Activated CD4-positive, alpha-beta T cell treated with anti-CD3 and anti-CD28 coated beads for 36 hours (primary cell): ENCODE data around the gene PINLYP. TPM values are rescaled to one million over a fixed set of nuclear protein-coding genes. Genes with fewer than 3 reads are reported as not detected.

Experiments
- ATAC-seq: fragments of 200-7000 bp; cut with Tn5 transposase; one replicate; pipeline ENCODE4 v1.10.0; 2021; ENCODE audit warnings: mild to moderate bottlenecking, moderate library complexity
- CTCF ChIA-PET: fragments of 350-600 bp; sonication (Branson Sonifier 250); formaldehyde crosslinking; loops from one replicate; lab custom pipeline; 2021; ENCODE audit warnings: antibody characterized with exemption; lab: Charles Lee
- POLR2A ChIA-PET: fragments of 350-600 bp; sonication (Branson Sonifier 250); formaldehyde crosslinking; loops from one replicate; lab custom pipeline; 2021; ENCODE audit warnings: antibody characterized with exemption, inconsistent platforms; lab: Charles Lee
- DNase-seq: peaks from one replicate; pipeline ENCODE4 v3.0.0-alpha.2; 2020
- H3K27ac Mint-ChIP-seq: one replicate; pipeline ENCODE4 v1.8.0; 2021; ENCODE audit warnings: mixed read lengths
- H3K27me3 Mint-ChIP-seq: one replicate; pipeline ENCODE4 v1.8.0; 2021; ENCODE audit warnings: mixed read lengths
- H3K36me3 Mint-ChIP-seq: one replicate; pipeline ENCODE4 v1.8.0; 2021; ENCODE audit warnings: low read depth, mixed read lengths
- H3K4me1 Mint-ChIP-seq: one replicate; pipeline ENCODE4 v1.8.0; 2021; ENCODE audit warnings: mixed read lengths
- H3K4me3 Mint-ChIP-seq: one replicate; pipeline ENCODE4 v1.8.0; 2021; ENCODE audit warnings: mild to moderate bottlenecking, moderate library complexity, mixed read lengths
- H3K9me3 Mint-ChIP-seq: one replicate; pipeline ENCODE4 v1.8.0; 2021; ENCODE audit warnings: low read depth, mixed read lengths
- intact Hi-C, 2 experiments: fragments of 100-400 bp; cut with DNase I in 1 of 2; cut with micrococcal nuclease in 1 of 2; formaldehyde crosslinking; loops; one replicate each; pipeline versions ENCODE4 v1.14.2 to v1.15.1; 2022 to 2024; cut with DNase I, micrococcal nuclease
- total RNA-seq, 2 experiments: library from RNA; stranded (reverse); gene quantifications; one replicate each; pipeline ENCODE4 v1.2.3, GENCODE V29; 2021

PINLYP gene
- total RNA-seq, 2 experiments from 2014 or later = 3.5 to 3.6 TPM

DNA sequence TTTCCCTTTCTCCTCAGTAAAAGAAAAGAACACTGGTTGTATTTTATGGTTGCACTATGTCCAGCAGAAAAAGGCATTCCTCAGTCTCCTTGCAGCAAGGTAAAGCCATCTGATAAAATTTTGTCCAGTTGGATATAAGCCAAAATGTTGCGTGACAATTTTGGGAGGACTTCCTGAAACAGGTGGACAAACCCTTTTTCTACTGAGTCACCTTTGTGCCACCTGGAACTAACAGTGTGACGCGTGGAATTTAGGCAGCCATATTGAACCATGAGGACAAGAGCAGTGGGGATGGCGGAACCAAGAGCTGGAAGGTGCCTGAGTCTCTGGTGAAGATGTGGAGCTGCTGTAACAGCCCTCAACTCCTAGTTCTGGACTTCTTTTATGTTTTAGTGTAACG is 55.9 kb downstream of the PINLYP start:
- no peaks in the 10 kb centered on the region for H3K36me3 Mint-ChIP-seq
- peaks cover 5% of the 10 kb centered on the region for H3K27me3 Mint-ChIP-seq
- POLR2A ChIA-PET = no interaction called here
- no peaks in the 10 kb centered on the region for H3K9me3 Mint-ChIP-seq
- ATAC-seq (no peak), DNase-seq (no peak)
- intact Hi-C loops = no loop called here
- CTCF ChIA-PET = no interaction called here
- no peak overlapping the region for H3K4me3 Mint-ChIP-seq
- no peak overlapping the region for H3K27ac Mint-ChIP-seq
- H3K4me1 Mint-ChIP-seq = no peaks in the 10 kb centered on the region

Other genes with a start within 250 kb of the PINLYP start
- gene CD177, start 222.1 kb upstream of the PINLYP start, total RNA-seq = not detected
- not detected for gene TEX101, start 160.9 kb upstream of the PINLYP start, total RNA-seq
- 1 to 10 TPM; 2.1 to 3.1 TPM for gene LYPD3, start 110.2 kb upstream of the PINLYP start, total RNA-seq
- 10 to 100 TPM; 14.7 to 17.8 TPM for gene PHLDB3, start 71.1 kb upstream of the PINLYP start, total RNA-seq
- gene ETHE1, start 48.6 kb upstream of the PINLYP start, total RNA-seq = 10 to 100 TPM; 68.7 to 78.8 TPM
- gene ZNF575, start 42.6 kb upstream of the PINLYP start, total RNA-seq = 1 to 10 TPM; 3.4 to 4.3 TPM
- 10 to 100 TPM; 31.6 to 40.0 TPM for gene XRCC1, start 274 bp upstream of the PINLYP start, total RNA-seq
- 10 to 100 TPM; 11.1 to 16.4 TPM for gene IRGQ, start 20.3 kb downstream of the PINLYP start, total RNA-seq
- 10 to 100 TPM; 11.6 to 14.3 TPM for gene ZNF576, start 20.8 kb downstream of the PINLYP start, total RNA-seq
- gene SRRM5, start 36.3 kb downstream of the PINLYP start, total RNA-seq = under 1 TPM; 0.37 to 0.74 TPM
- 10 to 100 TPM in 1 of 2 experiments, 1 to 10 TPM in 1; 9.0 to 10.1 TPM for gene ZNF428, start 43.8 kb downstream of the PINLYP start, total RNA-seq
- gene CADM4, start 64.0 kb downstream of the PINLYP start, total RNA-seq = under 1 TPM; 0.53 to 0.61 TPM
- gene PLAUR, start 94.4 kb downstream of the PINLYP start, total RNA-seq = 10 to 100 TPM; 15.6 to 17.7 TPM
- gene IRGC, start 140.3 kb downstream of the PINLYP start, total RNA-seq = not detected
- 10 to 100 TPM; 64.4 to 65.2 TPM for gene SMG9, start 179.2 kb downstream of the PINLYP start, total RNA-seq
- 100 to 1,000 TPM; 103 to 110 TPM for gene KCNN4, start 205.2 kb downstream of the PINLYP start, total RNA-seq
- 1 to 10 TPM in 1 of 2 experiments, under 1 TPM in 1; 0.86 to 1.2 TPM for gene LYPD5, start 226.6 kb downstream of the PINLYP start, total RNA-seq